Peyer's patch (tissue), 4 donors: ENCODE measurements around the gene CTSD. TPM values are rescaled to one million over a fixed set of nuclear protein-coding genes. Genes with fewer than 3 reads are reported as not detected.
A peak's percentile ranks its signal among the peaks of the same experiment; 100 is the strongest.

Experiments used
- DNase-seq, 3 donors: peaks; one replicate each; pipeline ENCODE4 v3.0.0-alpha.2; 2017 to 2019
- H3K27ac ChIP-seq, 4 donors: fragments of 200-600 bp; sonication (generic); one replicate each; pipeline ENCODE4 v1.5.1; 2016 to 2019
- H3K27me3 ChIP-seq, 2 donors: fragments of 200-600 bp; sonication (generic); one replicate each; pipeline ENCODE4 v1.5.1; 2019
- H3K36me3 ChIP-seq, 3 donors: fragments of 200-600 bp; sonication (generic); one replicate each; pipeline ENCODE4 v1.5.1; 2016 to 2019
- H3K4me1 ChIP-seq, 4 donors: fragments of 200-600 bp; sonication (generic); one replicate each; pipeline ENCODE4 v1.5.1; 2016 to 2019
- H3K4me3 ChIP-seq, 4 donors: fragments of 200-600 bp; sonication (generic); 1 replicate in 3 of 4; 2 replicates in 1 of 4; pipeline ENCODE4 v1.5.1; 2016 to 2019; ENCODE audit warnings: mild to moderate bottlenecking in 1 of 4
- H3K9me3 ChIP-seq, 4 donors: fragments of 200-600 bp; sonication (generic); one replicate each; pipeline ENCODE4 v1.5.1; 2016 to 2019; ENCODE audit warnings: mild to moderate bottlenecking in 1 of 4
- POLR2A ChIP-seq, 2 donors: fragments of 450-650 bp; IDR thresholded peaks; one replicate each; pipeline ENCODE4 v1.5.1; 2017; ENCODE audit warnings: antibody characterized with exemption in 2 of 2, mild to moderate bottlenecking in 2 of 2, moderate library complexity in 2 of 2
- total RNA-seq, 4 donors: library from RNA; depleted of rRNA; stranded (reverse); fragments of >200 nt; gene quantifications; one replicate each; pipeline ENCODE4 v1.1.0, GENCODE V29; 2016
- TF ChIP-seq, protein P1 (sequence below), 6 experiments: fragments of 450-650 bp in 4 of 6; fragments of 200-600 bp in 2 of 6; sonication (generic) in 1 of 6; IDR thresholded peaks; one replicate each; pipeline ENCODE4 v1.5.1; 2017 to 2019; ENCODE audit warnings: antibody characterized with exemption in 6 of 6, mild to moderate bottlenecking in 3 of 6, moderate library complexity in 1 of 6

The CTSD gene
- total RNA-seq, 4 donors from 2014 or later = 129 to 1,688 (median 1,221) TPM

DNA sequence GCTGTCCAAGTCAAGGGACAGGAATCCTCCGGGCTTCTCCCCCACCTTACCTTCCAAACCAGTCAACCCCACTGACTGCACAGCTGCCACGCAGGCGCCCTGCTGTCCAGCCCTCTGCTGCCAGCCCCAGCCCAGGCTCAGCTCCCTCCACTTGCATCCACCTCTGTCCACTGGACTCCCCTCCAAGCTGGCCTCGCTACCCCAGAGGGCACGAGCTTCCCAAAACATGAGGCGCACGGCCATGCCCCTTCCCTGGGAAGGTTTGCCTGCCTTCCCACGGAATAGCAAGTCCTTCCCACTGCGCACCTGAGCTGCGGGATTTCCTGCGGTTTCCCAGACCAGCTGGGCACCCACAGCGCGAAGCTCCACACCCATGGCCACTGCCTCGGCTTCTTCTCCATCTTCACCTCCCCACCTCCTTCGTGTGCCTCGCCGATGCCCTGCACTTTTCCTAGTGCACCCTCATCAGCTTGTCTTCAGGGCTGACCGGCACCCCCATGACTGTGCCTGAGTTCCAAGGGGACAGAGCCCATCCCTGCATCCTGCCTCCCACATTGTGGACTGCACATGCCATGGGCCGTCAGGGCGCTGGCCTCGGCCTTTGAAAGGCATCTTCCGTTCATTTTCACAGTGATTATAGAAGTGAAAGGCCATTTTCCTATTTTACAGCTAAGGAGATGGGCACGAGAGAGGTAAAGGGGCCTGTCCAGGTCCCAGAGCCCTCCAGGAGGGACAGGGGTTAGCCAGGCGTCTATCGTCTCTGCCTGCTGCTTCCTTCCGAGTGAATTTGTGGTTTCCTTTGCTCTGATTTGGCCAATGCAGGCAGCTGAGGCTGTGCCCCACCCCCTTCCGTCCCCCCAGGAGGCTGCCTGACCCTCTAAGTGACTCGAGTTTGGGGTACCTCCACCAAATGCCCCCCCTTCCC, 29.7 kb downstream of the CTSD start:
- TF ChIP-seq, protein P1, sequence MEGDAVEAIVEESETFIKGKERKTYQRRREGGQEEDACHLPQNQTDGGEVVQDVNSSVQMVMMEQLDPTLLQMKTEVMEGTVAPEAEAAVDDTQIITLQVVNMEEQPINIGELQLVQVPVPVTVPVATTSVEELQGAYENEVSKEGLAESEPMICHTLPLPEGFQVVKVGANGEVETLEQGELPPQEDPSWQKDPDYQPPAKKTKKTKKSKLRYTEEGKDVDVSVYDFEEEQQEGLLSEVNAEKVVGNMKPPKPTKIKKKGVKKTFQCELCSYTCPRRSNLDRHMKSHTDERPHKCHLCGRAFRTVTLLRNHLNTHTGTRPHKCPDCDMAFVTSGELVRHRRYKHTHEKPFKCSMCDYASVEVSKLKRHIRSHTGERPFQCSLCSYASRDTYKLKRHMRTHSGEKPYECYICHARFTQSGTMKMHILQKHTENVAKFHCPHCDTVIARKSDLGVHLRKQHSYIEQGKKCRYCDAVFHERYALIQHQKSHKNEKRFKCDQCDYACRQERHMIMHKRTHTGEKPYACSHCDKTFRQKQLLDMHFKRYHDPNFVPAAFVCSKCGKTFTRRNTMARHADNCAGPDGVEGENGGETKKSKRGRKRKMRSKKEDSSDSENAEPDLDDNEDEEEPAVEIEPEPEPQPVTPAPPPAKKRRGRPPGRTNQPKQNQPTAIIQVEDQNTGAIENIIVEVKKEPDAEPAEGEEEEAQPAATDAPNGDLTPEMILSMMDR (IDR thresholded peaks at IDR 0.05) = no peak
- TF ChIP-seq POLR2A (IDR thresholded peaks at IDR 0.05) = no peak
- peaks cover 0 to 4% (median 0%) of the 10 kb centered on the region in 4 donors for H3K4me1 ChIP-seq
- no peaks in the 10 kb centered on the region for H3K9me3 ChIP-seq
- H3K4me3 ChIP-seq = no peak overlapping the region
- no peaks in the 10 kb centered on the region for H3K36me3 ChIP-seq
- H3K27me3 ChIP-seq = no peaks in the 10 kb centered on the region
- DNase-seq = peak in 1 of 3 donors; percentile 43
- no peak overlapping the region for H3K27ac ChIP-seq

DNA sequence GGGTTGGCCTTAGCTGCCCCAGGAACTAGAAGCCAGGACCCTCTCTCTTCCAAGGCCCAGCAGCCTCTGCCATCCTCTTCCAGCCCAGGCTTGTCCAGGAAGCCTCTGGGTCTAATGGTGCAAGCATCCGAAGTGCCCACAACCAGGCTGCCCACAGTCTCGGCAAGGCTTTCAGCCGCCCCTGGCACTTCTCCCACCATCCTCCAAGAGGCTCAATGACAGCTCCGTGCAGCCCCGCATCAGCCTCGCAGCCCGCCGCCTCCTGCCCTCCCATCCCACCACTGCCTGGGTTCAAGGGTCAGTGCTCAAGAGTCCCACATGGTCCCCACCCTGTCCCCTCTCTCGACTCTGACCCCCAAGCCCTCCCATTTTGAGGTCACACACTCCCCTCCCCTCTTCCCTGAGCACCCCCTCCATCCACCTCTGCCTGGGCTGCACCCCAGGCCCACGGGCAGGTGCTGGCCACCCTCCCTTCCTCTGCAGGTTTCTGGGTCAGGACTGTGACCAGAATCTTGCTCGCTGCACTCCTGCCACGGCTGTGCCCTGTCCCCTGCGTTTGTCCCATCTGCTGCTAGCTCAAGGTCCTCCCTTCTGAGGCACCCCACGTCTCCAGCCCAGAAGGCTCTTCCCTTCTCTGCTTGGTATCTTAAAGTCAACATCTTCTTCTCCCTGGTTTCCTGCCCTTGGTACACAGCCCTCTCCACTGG, 30.6 kb downstream of the CTSD start:
- TF ChIP-seq, protein P1 (IDR thresholded peaks at IDR 0.05) = no peak
- TF ChIP-seq POLR2A (IDR thresholded peaks at IDR 0.05) = no peak
- H3K27me3 ChIP-seq = no peaks in the 10 kb centered on the region
- no peak overlapping the region for H3K27ac ChIP-seq
- H3K9me3 ChIP-seq = no peaks in the 10 kb centered on the region
- peaks cover 0 to 4% (median 0%) of the 10 kb centered on the region in 4 donors for H3K4me1 ChIP-seq
- peak in 1 of 3 donors; percentile 37 for DNase-seq
- no peaks in the 10 kb centered on the region for H3K36me3 ChIP-seq
- H3K4me3 ChIP-seq = no peak overlapping the region

GRCh38 chr11:1732418-1733008, 31.2 kb downstream of the CTSD start:
- no peak overlapping the region for H3K4me3 ChIP-seq
- no peaks in the 10 kb centered on the region for H3K36me3 ChIP-seq
- peaks cover 0 to 4% (median 0%) of the 10 kb centered on the region in 4 donors for H3K4me1 ChIP-seq
- no peaks in the 10 kb centered on the region for H3K9me3 ChIP-seq
- DNase-seq = peak in 1 of 3 donors; percentile 45
- no peak overlapping the region for H3K27ac ChIP-seq
- no peaks in the 10 kb centered on the region for H3K27me3 ChIP-seq
- no peak for TF ChIP-seq POLR2A (IDR thresholded peaks at IDR 0.05)
- TF ChIP-seq, protein P1 (IDR thresholded peaks at IDR 0.05) = no peak

DNA sequence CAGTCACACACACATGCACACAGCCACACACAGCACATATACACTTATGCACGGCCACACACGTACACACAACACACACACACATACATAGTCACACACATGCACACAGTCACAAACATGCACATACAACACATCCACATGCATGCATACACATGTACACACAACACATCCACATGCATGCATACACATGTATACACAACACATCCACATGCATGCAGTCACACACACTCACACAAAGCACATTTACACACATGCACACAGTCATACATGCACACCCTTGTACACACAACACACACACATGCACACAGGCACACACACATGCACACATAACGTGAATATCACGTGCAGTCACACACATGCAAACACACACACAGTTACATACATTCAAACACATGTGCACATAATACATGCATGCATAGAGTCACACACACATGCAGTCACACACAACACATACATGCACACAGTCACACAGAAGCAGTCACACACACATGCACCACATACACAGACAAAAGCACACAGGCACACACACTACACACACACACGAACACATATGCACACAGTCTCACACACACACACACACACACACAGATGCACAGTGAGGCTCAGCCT, 32.2 kb downstream of the CTSD start:
- Histone ChIP-seq H3K4me1 (peaks cover 0 to 4% (median 0%) of the 10 kb centered on the region in 4 donors), H3K27me3 (no peaks in the 10 kb centered on the region), H3K27ac (no peak overlapping the region), H3K4me3 (no peak overlapping the region), H3K36me3 (no peaks in the 10 kb centered on the region), H3K9me3 (no peaks in the 10 kb centered on the region)
- no peak for DNase-seq
- TF ChIP-seq POLR2A (IDR thresholded peaks at IDR 0.05) = no peak

- TF ChIP-seq, protein P1 (IDR thresholded peaks at IDR 0.05) = no peak
- TF ChIP-seq POLR2A (IDR thresholded peaks at IDR 0.05) = no peak
- DNase-seq = peak in 1 of 3 donors; percentile 43
- Histone ChIP-seq H3K36me3 (no peaks in the 10 kb centered on the region), H3K4me1 (peaks cover 0 to 4% (median 0%) of the 10 kb centered on the region in 4 donors), H3K27me3 (no peaks in the 10 kb centered on the region), H3K4me3 (no peak overlapping the region), H3K27ac (peak overlapping the region in 2 of 4 donors; percentile 37 to 76), H3K9me3 (no peaks in the 10 kb centered on the region)
These were observed 33.6 kb downstream of the CTSD start for GRCh38 chr11:1730059-1730629.
